CD4-positive, CD25-positive, alpha-beta regulatory T cell (primary cell): ENCODE data around the gene CAMK1D. TPM values are rescaled to one million over a fixed set of nuclear protein-coding genes. Genes with fewer than 3 reads are reported as not detected.

Experiments
- ATAC-seq, 2 donors: fragments of 150-1000 bp; cut with Tn5 transposase; one replicate each; pipeline ENCODE4 v1.10.0; 2021; ENCODE audit warnings: low read depth in 2 of 2, moderate number of reproducible peaks in 2 of 2, moderate library complexity in 1 of 2
- DNase-seq, 3 donors: peaks; one replicate each; pipeline versions ENCODE4 v3.0.0 to v3.0.0-alpha.2; 2012 to 2022; ENCODE audit warnings: mixed read lengths in 1 of 3
- H3K27ac ChIP-seq: one replicate; pipeline ENCODE4 v1.7.0; 2013; ENCODE audit warnings: mild to moderate bottlenecking, low read length; ENCODE audit not compliant: insufficient read depth, poor library complexity, severe bottlenecking
- H3K27me3 ChIP-seq: one replicate; pipeline ENCODE4 v1.7.0; 2013; ENCODE audit warnings: low read length; ENCODE audit not compliant: control insufficient read depth, insufficient read depth
- H3K36me3 ChIP-seq: one replicate; pipeline ENCODE4 v1.7.0; 2013; ENCODE audit warnings: mild to moderate bottlenecking, low read length, moderate library complexity; ENCODE audit not compliant: control insufficient read depth, insufficient read depth
- H3K4me1 ChIP-seq: 2 replicates; pipeline ENCODE4 v1.7.0; 2013; ENCODE audit warnings: mild to moderate bottlenecking, low read length; ENCODE audit not compliant: insufficient read depth, control insufficient read depth, poor library complexity, severe bottlenecking
- H3K4me3 ChIP-seq: one replicate; pipeline ENCODE4 v1.7.0; 2013; ENCODE audit warnings: low read depth, mild to moderate bottlenecking, low read length, moderate library complexity
- H3K9me3 ChIP-seq, 2 experiments: 1 replicate in 1 of 2; 2 replicates in 1 of 2; pipeline ENCODE4 v1.7.0; 2013; ENCODE audit warnings: low read length in 2 of 2, mild to moderate bottlenecking in 1 of 2, moderate library complexity in 1 of 2; ENCODE audit not compliant: control insufficient read depth in 2 of 2
- H3K27ac Mint-ChIP-seq, 3 donors: one replicate each; pipeline ENCODE4 v1.8.0; 2020 to 2022; ENCODE audit warnings: mild to moderate bottlenecking in 3 of 3, mixed read lengths in 3 of 3, moderate library complexity in 2 of 3
- H3K27me3 Mint-ChIP-seq: one replicate; pipeline ENCODE4 v1.8.0; 2022; ENCODE audit warnings: mild to moderate bottlenecking, mixed read lengths
- H3K36me3 Mint-ChIP-seq: one replicate; pipeline ENCODE4 v1.8.0; 2020; ENCODE audit warnings: mixed read lengths
- H3K4me1 Mint-ChIP-seq, 4 donors: one replicate each; pipeline ENCODE4 v1.8.0; 2020 to 2022; ENCODE audit warnings: mixed read lengths in 4 of 4, mild to moderate bottlenecking in 1 of 4
- H3K4me3 Mint-ChIP-seq, 4 donors: one replicate each; pipeline ENCODE4 v1.8.0; 2020 to 2022; ENCODE audit warnings: mild to moderate bottlenecking in 4 of 4, mixed read lengths in 4 of 4, moderate library complexity in 3 of 4
- H3K9me3 Mint-ChIP-seq, 7 donors: one replicate each; pipeline ENCODE4 v1.8.0; 2020 to 2022; ENCODE audit warnings: mixed read lengths in 7 of 7, mild to moderate bottlenecking in 3 of 7, moderate library complexity in 2 of 7
- polyA plus RNA-seq, 4 donors: library from polyadenylated mRNA; unstranded; fragments of 300-500 nt; fragmentation: Illumina TruSeq; gene quantifications; one replicate each; pipeline ENCODE4 v1.2.3, GENCODE V29; 2021
- total RNA-seq: library from RNA; stranded (reverse); gene quantifications from one replicate; pipeline ENCODE4 v1.2.3, GENCODE V29; 2022

The CAMK1D gene
- total and polyA plus RNA-seq, 5 donors from 2014 or later = 4.4 to 25.3 (median 5.2) TPM

GRCh38 chr10:12484941-12485805 lies 135.8 kb downstream of the CAMK1D start:
- Histone ChIP-seq H3K4me1 (peaks cover 11% of the 10 kb centered on the region), H3K4me3 (no peak overlapping the region), H3K27ac (no peak overlapping the region), H3K9me3 (no peaks in the 10 kb centered on the region), H3K36me3 (no peaks in the 10 kb centered on the region), H3K27me3 (no peaks in the 10 kb centered on the region)
- peaks cover 0 to 2% (median 0%) of the 10 kb centered on the region in 7 donors for H3K9me3 Mint-ChIP-seq
- ATAC-seq (peak; percentile 61 to 72), DNase-seq (peak; percentile 2 to 55 (median 20))
- no peaks in the 10 kb centered on the region for H3K36me3 Mint-ChIP-seq
- no peaks in the 10 kb centered on the region for H3K27me3 Mint-ChIP-seq
- H3K4me1 Mint-ChIP-seq = peaks cover 6 to 27% (median 19%) of the 10 kb centered on the region in 4 donors
- H3K27ac Mint-ChIP-seq = peak overlapping the region; percentile 61 to 92 (median 91)
- H3K4me3 Mint-ChIP-seq = peak overlapping the region in 2 of 4 donors; percentile 33 to 76

DNA sequence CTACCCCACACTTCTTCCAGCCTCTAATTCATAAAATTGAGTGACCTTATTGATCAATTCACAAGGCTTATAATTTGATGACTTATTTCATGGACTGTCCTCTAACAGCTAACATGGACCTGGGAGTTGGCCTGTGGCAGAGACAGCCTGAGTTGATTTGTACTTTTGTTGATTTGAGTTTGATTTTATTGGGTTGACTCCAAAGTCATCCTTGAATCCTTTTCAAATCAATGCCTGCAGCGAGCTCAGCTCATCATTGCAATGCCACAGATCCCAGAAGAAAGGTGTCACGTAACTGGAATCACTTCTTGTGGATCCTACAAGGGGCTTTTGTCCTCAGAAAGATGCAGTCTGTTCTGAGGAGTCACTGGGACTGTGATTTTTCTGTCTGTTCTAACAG lies 138.0 kb downstream of the CAMK1D start:
- Mint-ChIP-seq H3K4me3 (no peak overlapping the region), H3K9me3 (no peaks in the 10 kb centered on the region), H3K36me3 (no peaks in the 10 kb centered on the region), H3K27ac (peak overlapping the region in 1 of 3 donors; percentile 26), H3K27me3 (no peaks in the 10 kb centered on the region), H3K4me1 (peaks cover 6 to 29% (median 16%) of the 10 kb centered on the region in 4 donors)
- Histone ChIP-seq H3K27ac (no peak overlapping the region), H3K4me1 (peaks cover 11% of the 10 kb centered on the region), H3K27me3 (no peaks in the 10 kb centered on the region), H3K9me3 (no peaks in the 10 kb centered on the region), H3K4me3 (no peak overlapping the region), H3K36me3 (no peaks in the 10 kb centered on the region)
- ATAC-seq (no peak), DNase-seq (no peak)

- peaks cover 11% of the 10 kb centered on the region for H3K4me1 ChIP-seq
- H3K4me3 Mint-ChIP-seq = no peak overlapping the region
- H3K9me3 ChIP-seq = no peaks in the 10 kb centered on the region
- H3K27ac ChIP-seq = no peak overlapping the region
- DNase-seq (no peak), ATAC-seq (no peak)
- no peaks in the 10 kb centered on the region for H3K36me3 ChIP-seq
- no peak overlapping the region for H3K27ac Mint-ChIP-seq
- no peak overlapping the region for H3K4me3 ChIP-seq
- no peaks in the 10 kb centered on the region for H3K9me3 Mint-ChIP-seq
- H3K36me3 Mint-ChIP-seq = no peaks in the 10 kb centered on the region
- peaks cover 6 to 33% (median 20%) of the 10 kb centered on the region in 4 donors for H3K4me1 Mint-ChIP-seq
- no peaks in the 10 kb centered on the region for H3K27me3 Mint-ChIP-seq
- no peaks in the 10 kb centered on the region for H3K27me3 ChIP-seq
Measured at GRCh38 chr10:12488626-12489025, 139.3 kb downstream of the CAMK1D start.

GRCh38 chr10:12489357-12489756 lies 140.0 kb downstream of the CAMK1D start:
- Mint-ChIP-seq H3K4me1 (peaks cover 6 to 30% (median 20%) of the 10 kb centered on the region in 4 donors), H3K36me3 (no peaks in the 10 kb centered on the region), H3K27me3 (no peaks in the 10 kb centered on the region), H3K9me3 (no peaks in the 10 kb centered on the region), H3K4me3 (no peak overlapping the region), H3K27ac (peak overlapping the region in 1 of 3 donors; percentile 49)
- Histone ChIP-seq H3K27ac (no peak overlapping the region), H3K9me3 (no peaks in the 10 kb centered on the region), H3K27me3 (no peaks in the 10 kb centered on the region), H3K4me1 (peaks cover 11% of the 10 kb centered on the region), H3K36me3 (no peaks in the 10 kb centered on the region), H3K4me3 (no peak overlapping the region)
- ATAC-seq (no peak), DNase-seq (no peak)

GRCh38 chr10:12489806-12490205 lies 140.5 kb downstream of the CAMK1D start:
- DNase-seq = no peak
- H3K27ac ChIP-seq = no peak overlapping the region
- no peaks in the 10 kb centered on the region for H3K9me3 ChIP-seq
- H3K4me1 ChIP-seq = peaks cover 11% of the 10 kb centered on the region
- Mint-ChIP-seq H3K27me3 (no peaks in the 10 kb centered on the region), H3K9me3 (no peaks in the 10 kb centered on the region), H3K4me3 (no peak overlapping the region), H3K36me3 (no peaks in the 10 kb centered on the region), H3K27ac (peak overlapping the region in 1 of 3 donors; percentile 88), H3K4me1 (peaks cover 6 to 28% (median 18%) of the 10 kb centered on the region in 4 donors)
- no peak for ATAC-seq
- no peak overlapping the region for H3K4me3 ChIP-seq
- no peaks in the 10 kb centered on the region for H3K27me3 ChIP-seq
- no peaks in the 10 kb centered on the region for H3K36me3 ChIP-seq

DNA sequence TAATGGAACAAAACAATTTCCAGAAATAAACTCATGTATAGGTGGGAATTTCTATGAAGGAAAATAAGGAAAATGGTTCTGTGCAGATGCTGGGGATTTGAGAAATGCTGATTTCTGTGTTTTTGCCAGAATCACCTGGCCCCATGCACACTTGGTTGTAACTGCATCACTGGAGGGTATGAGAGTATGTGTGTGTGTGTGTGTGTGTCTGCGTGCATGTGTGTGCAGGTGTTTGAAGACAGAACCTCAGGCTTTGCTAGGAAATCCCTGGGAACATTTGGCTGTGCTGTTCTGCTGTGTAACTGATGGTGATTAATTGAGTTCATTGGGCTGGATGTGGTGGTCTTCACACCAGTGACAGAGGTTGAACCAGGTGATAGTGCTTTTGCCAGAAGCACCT lies 141.6 kb downstream of the CAMK1D start:
- Histone ChIP-seq H3K27me3 (no peaks in the 10 kb centered on the region), H3K9me3 (no peaks in the 10 kb centered on the region), H3K36me3 (no peaks in the 10 kb centered on the region), H3K4me1 (no peaks in the 10 kb centered on the region), H3K4me3 (no peak overlapping the region), H3K27ac (no peak overlapping the region)
- no peak for DNase-seq
- no peak overlapping the region for H3K27ac Mint-ChIP-seq
- no peaks in the 10 kb centered on the region for H3K9me3 Mint-ChIP-seq
- H3K4me1 Mint-ChIP-seq = peaks cover 0 to 20% (median 8%) of the 10 kb centered on the region in 4 donors
- H3K36me3 Mint-ChIP-seq = no peaks in the 10 kb centered on the region
- H3K27me3 Mint-ChIP-seq = no peaks in the 10 kb centered on the region
- no peak for ATAC-seq
- no peak overlapping the region for H3K4me3 Mint-ChIP-seq

GRCh38 chr10:12491491-12491890 lies 142.1 kb downstream of the CAMK1D start:
- H3K27ac Mint-ChIP-seq = no peak overlapping the region

GRCh38 chr10:12492016-12492415 lies 142.7 kb downstream of the CAMK1D start:
- ATAC-seq (no peak), DNase-seq (no peak)
- H3K9me3 Mint-ChIP-seq = no peaks in the 10 kb centered on the region
- H3K27ac ChIP-seq = no peak overlapping the region
- peaks cover 0 to 14% (median 6%) of the 10 kb centered on the region in 4 donors for H3K4me1 Mint-ChIP-seq
- H3K4me1 ChIP-seq = no peaks in the 10 kb centered on the region
- H3K4me3 Mint-ChIP-seq = no peak overlapping the region
- H3K27me3 Mint-ChIP-seq = no peaks in the 10 kb centered on the region
- no peaks in the 10 kb centered on the region for H3K36me3 ChIP-seq
- H3K27me3 ChIP-seq = no peaks in the 10 kb centered on the region
- H3K9me3 ChIP-seq = no peaks in the 10 kb centered on the region
- no peak overlapping the region for H3K4me3 ChIP-seq
- H3K36me3 Mint-ChIP-seq = peaks cover 3% of the 10 kb centered on the region
- no peak overlapping the region for H3K27ac Mint-ChIP-seq

More at GRCh38 chr10:12491491-12491890, 142.1 kb downstream of the CAMK1D start:
- Histone ChIP-seq H3K9me3 (no peaks in the 10 kb centered on the region), H3K4me1 (no peaks in the 10 kb centered on the region), H3K27ac (no peak overlapping the region), H3K36me3 (no peaks in the 10 kb centered on the region), H3K27me3 (no peaks in the 10 kb centered on the region), H3K4me3 (no peak overlapping the region)
- DNase-seq (no peak), ATAC-seq (no peak)
- no peak overlapping the region for H3K4me3 Mint-ChIP-seq
- H3K9me3 Mint-ChIP-seq = no peaks in the 10 kb centered on the region
- no peaks in the 10 kb centered on the region for H3K27me3 Mint-ChIP-seq
- no peaks in the 10 kb centered on the region for H3K36me3 Mint-ChIP-seq
- peaks cover 0 to 15% (median 7%) of the 10 kb centered on the region in 4 donors for H3K4me1 Mint-ChIP-seq
